ENCODE measurements around the gene MAN1A2.

DNA sequence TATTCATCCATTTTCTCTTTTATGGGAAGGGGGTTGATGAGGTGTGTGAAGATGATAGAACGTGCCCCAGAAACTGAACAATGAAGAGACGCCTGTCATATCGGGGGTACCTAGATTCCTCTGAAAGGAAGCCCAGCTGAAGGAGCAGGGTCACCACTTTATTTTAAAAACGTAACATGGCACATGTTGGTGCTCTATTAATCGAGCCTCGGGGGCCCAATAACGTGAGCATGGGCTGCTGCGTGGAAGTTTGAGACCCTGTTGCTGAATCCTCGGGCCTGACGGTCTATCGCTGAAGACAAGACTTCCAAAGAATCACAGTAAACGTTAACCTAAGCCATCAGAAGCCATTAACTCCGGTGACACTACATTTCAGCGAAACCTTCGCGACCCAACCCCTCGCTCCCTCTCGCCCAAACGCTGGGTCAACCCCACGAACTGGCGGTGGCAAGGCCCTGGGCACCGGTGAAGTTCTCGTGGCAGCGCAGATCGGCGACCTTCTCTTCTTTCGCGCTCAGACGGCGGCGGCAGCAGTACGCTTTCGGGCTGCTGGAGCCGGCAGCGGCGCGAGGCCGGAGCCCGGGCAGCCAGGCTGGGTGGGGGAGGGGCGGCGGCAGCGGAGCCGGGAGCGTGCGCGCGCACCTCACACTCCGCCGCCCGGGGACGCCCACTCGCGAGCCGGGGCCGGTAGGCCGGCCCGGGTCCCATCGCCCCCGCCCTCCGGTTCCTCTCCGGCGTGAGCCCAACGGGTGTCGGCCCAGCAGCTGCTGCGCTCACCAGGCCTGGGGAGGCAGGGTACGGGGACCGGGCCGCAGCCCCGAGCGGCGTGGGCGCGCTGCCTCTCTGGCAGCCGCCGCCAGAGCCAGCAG lies 838 bp upstream of the MAN1A2 start:
- TF ChIP-seq, protein P1, sequence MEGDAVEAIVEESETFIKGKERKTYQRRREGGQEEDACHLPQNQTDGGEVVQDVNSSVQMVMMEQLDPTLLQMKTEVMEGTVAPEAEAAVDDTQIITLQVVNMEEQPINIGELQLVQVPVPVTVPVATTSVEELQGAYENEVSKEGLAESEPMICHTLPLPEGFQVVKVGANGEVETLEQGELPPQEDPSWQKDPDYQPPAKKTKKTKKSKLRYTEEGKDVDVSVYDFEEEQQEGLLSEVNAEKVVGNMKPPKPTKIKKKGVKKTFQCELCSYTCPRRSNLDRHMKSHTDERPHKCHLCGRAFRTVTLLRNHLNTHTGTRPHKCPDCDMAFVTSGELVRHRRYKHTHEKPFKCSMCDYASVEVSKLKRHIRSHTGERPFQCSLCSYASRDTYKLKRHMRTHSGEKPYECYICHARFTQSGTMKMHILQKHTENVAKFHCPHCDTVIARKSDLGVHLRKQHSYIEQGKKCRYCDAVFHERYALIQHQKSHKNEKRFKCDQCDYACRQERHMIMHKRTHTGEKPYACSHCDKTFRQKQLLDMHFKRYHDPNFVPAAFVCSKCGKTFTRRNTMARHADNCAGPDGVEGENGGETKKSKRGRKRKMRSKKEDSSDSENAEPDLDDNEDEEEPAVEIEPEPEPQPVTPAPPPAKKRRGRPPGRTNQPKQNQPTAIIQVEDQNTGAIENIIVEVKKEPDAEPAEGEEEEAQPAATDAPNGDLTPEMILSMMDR (IDR thresholded peaks at IDR 0.05; ENCODE audit: poor library complexity, severe bottlenecking), result peak; percentile 33
- no peak for TF ChIP-seq EZH2 (IDR thresholded peaks at IDR 0.05; ENCODE audit: borderline replicate concordance, insufficient read depth, low read length, poor library complexity, severe bottlenecking)
- TF ChIP-seq POLR2AphosphoS5 (IDR thresholded peaks at IDR 0.05), result peak; percentile 37
